ENCODE data around the gene ZNF141. TPM values are rescaled to one million over a fixed set of nuclear protein-coding genes. Genes with fewer than 3 reads are reported as not detected.

Gene ZNF141
- total RNA-seq, 4 donors from 2014 or later: 12.6 to 30.4 (median 18.8) TPM

- Histone ChIP-seq H3K9me3 (no peaks in the 10 kb centered on the region), H3K4me3 (no peak overlapping the region), H3K27ac (no peak overlapping the region), H3K27me3 (no peaks in the 10 kb centered on the region), H3K36me3 (no peaks in the 10 kb centered on the region), H3K4me1 (no peaks in the 10 kb centered on the region)
- no peak for ATAC-seq
- TF ChIP-seq POLR2AphosphoS5 (IDR thresholded peaks at IDR 0.05): no peak
- 86 to 88% methylated on average over 5 to 7 of the region's 8 CpGs for whole genome bisulfite sequencing, 2 donors (ENCODE audit: low coverage in 1 of 2)
These were observed 8.9 kb upstream of the ZNF141 start for GRCh38 chr4:328729-329128.

GRCh38 chr4:335515-335914, 2.1 kb upstream of the ZNF141 start:
- no peaks in the 10 kb centered on the region for H3K36me3 ChIP-seq
- no peak for TF ChIP-seq POLR2A (IDR thresholded peaks at IDR 0.05)
- TF ChIP-seq POLR2AphosphoS5 (IDR thresholded peaks at IDR 0.05): no peak
- TF ChIP-seq EP300 (IDR thresholded peaks at IDR 0.05): no peak
- no peak for TF ChIP-seq CTCF (IDR thresholded peaks at IDR 0.05)
- no peak for ATAC-seq
- no peak overlapping the region for H3K4me3 ChIP-seq
- WGBS, 2 donors (ENCODE audit: low coverage in 1 of 2): 44 to 78% methylated on average over 2 of the region's 2 CpGs
- no peaks in the 10 kb centered on the region for H3K9me3 ChIP-seq
- H3K4me1 ChIP-seq: peaks cover 0 to 41% (median 12%) of the 10 kb centered on the region in 3 donors
- H3K27ac ChIP-seq: peak overlapping the region in 3 of 4 donors; percentile 97 to 99 (median 97)
- no peaks in the 10 kb centered on the region for H3K27me3 ChIP-seq

GRCh38 chr4:336099-336892, 1.3 kb upstream of the ZNF141 start:
- Histone ChIP-seq H3K4me3 (peak overlapping the region; percentile 43 to 94), H3K27ac (peak overlapping the region; percentile 60 to 99 (median 97)), H3K27me3 (no peaks in the 10 kb centered on the region), H3K9me3 (no peaks in the 10 kb centered on the region), H3K36me3 (no peaks in the 10 kb centered on the region), H3K4me1 (peaks cover 0 to 47% (median 12%) of the 10 kb centered on the region in 3 donors)
- WGBS, 2 donors (ENCODE audit: low coverage in 1 of 2): 33% methylated on average over 6 of the region's 71 CpGs; no CpG with 5 or more reads in 1 of the 2 donors
- TF ChIP-seq CTCF (IDR thresholded peaks at IDR 0.05) (no peak), POLR2A (IDR thresholded peaks at IDR 0.05) (peak in 1 of 2 donors; percentile 21)
- peak; percentile 9 for ATAC-seq

GRCh38 chr4:336893-337142, 796 bp upstream of the ZNF141 start:
- TF ChIP-seq POLR2A (IDR thresholded peaks at IDR 0.05) (no peak), CTCF (IDR thresholded peaks at IDR 0.05) (no peak), EP300 (IDR thresholded peaks at IDR 0.05) (no peak), POLR2AphosphoS5 (IDR thresholded peaks at IDR 0.05) (no peak)
- Histone ChIP-seq H3K27ac (peak overlapping the region; percentile 60 to 99 (median 97)), H3K4me3 (peak overlapping the region; percentile 43 to 94), H3K4me1 (peaks cover 0 to 47% (median 12%) of the 10 kb centered on the region in 3 donors), H3K36me3 (no peaks in the 10 kb centered on the region), H3K9me3 (no peaks in the 10 kb centered on the region), H3K27me3 (no peaks in the 10 kb centered on the region)
- WGBS, 2 donors (ENCODE audit: low coverage in 1 of 2): no CpG with 5 or more reads among the region's 18 CpGs
- peak; percentile 11 for ATAC-seq

- Histone ChIP-seq H3K9me3 (no peaks in the 10 kb centered on the region), H3K27me3 (no peaks in the 10 kb centered on the region), H3K4me3 (peak overlapping the region; percentile 43 to 94), H3K4me1 (peaks cover 0 to 47% (median 12%) of the 10 kb centered on the region in 3 donors), H3K36me3 (peaks cover 0 to 6% of the 10 kb centered on the region in 2 donors), H3K27ac (peak overlapping the region; percentile 44 to 99 (median 97))
- ATAC-seq: peak; percentile 47
- WGBS, 2 donors (ENCODE audit: low coverage in 1 of 2): 1% methylated on average over 14 of the region's 52 CpGs; no CpG with 5 or more reads in 1 of the 2 donors
- TF ChIP-seq CTCF (IDR thresholded peaks at IDR 0.05) (no peak), POLR2AphosphoS5 (IDR thresholded peaks at IDR 0.05) (no peak), EP300 (IDR thresholded peaks at IDR 0.05) (no peak), POLR2A (IDR thresholded peaks at IDR 0.05) (no peak)
These were observed 531 bp downstream of the ZNF141 start for GRCh38 chr4:337932-338758.
